Activated T-cell treated with anti-CD3 and anti-CD28 coated beads, Interleukin-2, amount 50 U/mL, for 72 hours (primary cell): Measurements from ENCODE around the gene TUBB. TPM values are rescaled to one million over a fixed set of nuclear protein-coding genes. Genes with fewer than 3 reads are reported as not detected.

ENCODE experiments used
- ATAC-seq, 2 donors: fragments of 150-1000 bp; cut with Tn5 transposase; replicated peaks in 1 of 2; 2 replicates each; pipeline ENCODE4 v1.10.0; 2021; ENCODE audit warnings: moderate library complexity in 2 of 2, mild to moderate bottlenecking in 1 of 2
- DNase-seq, 2 donors: peaks; one replicate each; pipeline ENCODE4 v3.0.0; 2021 to 2022; ENCODE audit warnings: mixed read lengths in 1 of 2
- H3K27ac Mint-ChIP-seq: one replicate; pipeline ENCODE4 v1.8.0; 2022; ENCODE audit warnings: mild to moderate bottlenecking, moderate library complexity, mixed read lengths
- H3K27me3 Mint-ChIP-seq: one replicate; pipeline ENCODE4 v1.8.0; 2022; ENCODE audit warnings: low read depth, mixed read lengths
- H3K36me3 Mint-ChIP-seq, 2 donors: one replicate each; pipeline ENCODE4 v1.8.0; 2022; ENCODE audit warnings: mixed read lengths in 2 of 2, mild to moderate bottlenecking in 1 of 2; ENCODE audit not compliant: insufficient read depth in 2 of 2
- H3K4me1 Mint-ChIP-seq: one replicate; pipeline ENCODE4 v1.8.0; 2022; ENCODE audit warnings: low read depth, mixed read lengths
- H3K4me3 Mint-ChIP-seq, 2 donors: one replicate each; pipeline ENCODE4 v1.8.0; 2022; ENCODE audit warnings: mild to moderate bottlenecking in 2 of 2, mixed read lengths in 2 of 2, moderate library complexity in 2 of 2
- H3K9me3 Mint-ChIP-seq, 2 donors: one replicate each; pipeline ENCODE4 v1.8.0; 2022; ENCODE audit warnings: mixed read lengths in 2 of 2
- total RNA-seq, 2 donors: library from RNA; stranded (reverse); gene quantifications; one replicate each; pipeline ENCODE4 v1.2.3, GENCODE V29; 2022

TUBB gene
- total RNA-seq, result 100 to 1,000 TPM; 668 to 724 TPM

GRCh38 chr6:30719791-30720737, at the start of gene TUBB:
TSS of gene TUBB (plus strand) at chr6:30720352. CDS start at chr6:30720507, 155 bp downstream.
- Mint-ChIP-seq H3K27ac (peak within 1 kb of the TSS; percentile 99), H3K36me3 (peaks cover 33 to 63% of the 10 kb centered on the region in 2 donors), H3K4me1 (peaks cover 75% of the 10 kb centered on the region), H3K9me3 (no peaks in the 10 kb centered on the region), H3K27me3 (no peaks in the 10 kb centered on the region), H3K4me3 (peak within 1 kb of the TSS; percentile 94 to 96)
- ATAC-seq (peak; percentile 68 to 69), DNase-seq (peak; percentile 95 to 97)

- no peaks in the 10 kb centered on the region for H3K9me3 Mint-ChIP-seq
- H3K36me3 Mint-ChIP-seq, result peaks cover 3 to 12% of the 10 kb centered on the region in 2 donors
- no peaks in the 10 kb centered on the region for H3K27me3 Mint-ChIP-seq
- peaks cover 35% of the 10 kb centered on the region for H3K4me1 Mint-ChIP-seq
- H3K27ac Mint-ChIP-seq, result no peak overlapping the region
- ATAC-seq (no peak), DNase-seq (no peak)
- peak overlapping the region; percentile 37 to 90 for H3K4me3 Mint-ChIP-seq
Observed at GRCh38 chr6:30670760-30671527, 49.2 kb upstream of the TUBB start.

GRCh38 chr6:30672445-30673253, 47.5 kb upstream of the TUBB start, which contains the start of gene DHX16:
TSS of gene DHX16 (minus strand) at chr6:30673006. CDS start at chr6:30672841, 165 bp downstream.
- Mint-ChIP-seq H3K4me1 (peaks cover 23% of the 10 kb centered on the region), H3K36me3 (peaks cover 11 to 16% of the 10 kb centered on the region in 2 donors), H3K9me3 (no peaks in the 10 kb centered on the region), H3K4me3 (peak within 1 kb of the TSS; percentile 88 to 90), H3K27me3 (no peaks in the 10 kb centered on the region), H3K27ac (peak within 1 kb of the TSS; percentile 93)
- DNase-seq (peak; percentile 92 to 94), ATAC-seq (peak; percentile 86 to 87)

GRCh38 chr6:30676660-30677285, 43.4 kb upstream of the TUBB start:
- no peak overlapping the region for H3K4me3 Mint-ChIP-seq
- no peaks in the 10 kb centered on the region for H3K27me3 Mint-ChIP-seq
- ATAC-seq, result no peak
- H3K36me3 Mint-ChIP-seq, result peaks cover 17 to 36% of the 10 kb centered on the region in 2 donors
- DNase-seq, result no peak
- H3K9me3 Mint-ChIP-seq, result no peaks in the 10 kb centered on the region
- H3K4me1 Mint-ChIP-seq, result peaks cover 45% of the 10 kb centered on the region
- peak overlapping the region; percentile 17 for H3K27ac Mint-ChIP-seq

- Mint-ChIP-seq H3K4me3 (peak overlapping the region; percentile 96 to 98), H3K27me3 (no peaks in the 10 kb centered on the region), H3K9me3 (no peaks in the 10 kb centered on the region), H3K36me3 (peaks cover 31 to 48% of the 10 kb centered on the region in 2 donors), H3K27ac (peak overlapping the region; percentile 89), H3K4me1 (peaks cover 33% of the 10 kb centered on the region)
- ATAC-seq (peak; percentile 49 to 50), DNase-seq (peak; percentile 90 to 96)
Observed at GRCh38 chr6:30678964-30679726, 41.0 kb upstream of the TUBB start.

- ATAC-seq, result no peak
- no peak for DNase-seq
- Mint-ChIP-seq H3K36me3 (peaks cover 34 to 53% of the 10 kb centered on the region in 2 donors), H3K27me3 (no peaks in the 10 kb centered on the region), H3K4me3 (peak overlapping the region; percentile 96 to 98), H3K27ac (peak overlapping the region; percentile 89), H3K4me1 (peaks cover 33% of the 10 kb centered on the region), H3K9me3 (no peaks in the 10 kb centered on the region)
Observed at GRCh38 chr6:30679765-30680535, 40.2 kb upstream of the TUBB start.

GRCh38 chr6:30681766-30682142, 38.4 kb upstream of the TUBB start:
- Mint-ChIP-seq H3K4me1 (peaks cover 33% of the 10 kb centered on the region), H3K4me3 (peak overlapping the region; percentile 96 to 98), H3K36me3 (peaks cover 40 to 60% of the 10 kb centered on the region in 2 donors), H3K27ac (peak overlapping the region; percentile 94), H3K9me3 (no peaks in the 10 kb centered on the region), H3K27me3 (no peaks in the 10 kb centered on the region)
- DNase-seq, result peak in 1 of 2 donors; percentile 27
- peak in 1 of 2 donors; percentile 1 for ATAC-seq

- Mint-ChIP-seq H3K27me3 (no peaks in the 10 kb centered on the region), H3K4me3 (peak overlapping the region; percentile 96 to 98), H3K27ac (peak overlapping the region; percentile 94), H3K36me3 (peaks cover 40 to 62% of the 10 kb centered on the region in 2 donors), H3K9me3 (no peaks in the 10 kb centered on the region), H3K4me1 (peaks cover 33% of the 10 kb centered on the region)
- peak; percentile 69 to 75 for ATAC-seq
- DNase-seq, result peak; percentile 90
Observed at GRCh38 chr6:30682143-30683117, 37.7 kb upstream of the TUBB start.

GRCh38 chr6:30683183-30683979, 36.8 kb upstream of the TUBB start:
- Mint-ChIP-seq H3K9me3 (no peaks in the 10 kb centered on the region), H3K36me3 (peaks cover 40 to 60% of the 10 kb centered on the region in 2 donors), H3K4me1 (peaks cover 42% of the 10 kb centered on the region), H3K27me3 (no peaks in the 10 kb centered on the region), H3K27ac (peak overlapping the region; percentile 72), H3K4me3 (peak overlapping the region; percentile 96 to 98)
- ATAC-seq, result no peak
- no peak for DNase-seq

- H3K36me3 Mint-ChIP-seq, result peaks cover 39 to 56% of the 10 kb centered on the region in 2 donors
- no peak for ATAC-seq
- DNase-seq, result no peak
- H3K27me3 Mint-ChIP-seq, result no peaks in the 10 kb centered on the region
- H3K4me1 Mint-ChIP-seq, result peaks cover 42% of the 10 kb centered on the region
- peak overlapping the region; percentile 96 to 98 for H3K4me3 Mint-ChIP-seq
- H3K27ac Mint-ChIP-seq, result peak overlapping the region; percentile 72
- no peaks in the 10 kb centered on the region for H3K9me3 Mint-ChIP-seq
Observed at GRCh38 chr6:30683980-30684338, 36.2 kb upstream of the TUBB start.
